ENCODE measurements around the gene ADCY10. TPM values are rescaled to one million over a fixed set of nuclear protein-coding genes. Genes with fewer than 3 reads are reported as not detected.

ADCY10 gene
- total RNA-seq, 1 experiment from 2014 or later = 0.10 TPM

DNA sequence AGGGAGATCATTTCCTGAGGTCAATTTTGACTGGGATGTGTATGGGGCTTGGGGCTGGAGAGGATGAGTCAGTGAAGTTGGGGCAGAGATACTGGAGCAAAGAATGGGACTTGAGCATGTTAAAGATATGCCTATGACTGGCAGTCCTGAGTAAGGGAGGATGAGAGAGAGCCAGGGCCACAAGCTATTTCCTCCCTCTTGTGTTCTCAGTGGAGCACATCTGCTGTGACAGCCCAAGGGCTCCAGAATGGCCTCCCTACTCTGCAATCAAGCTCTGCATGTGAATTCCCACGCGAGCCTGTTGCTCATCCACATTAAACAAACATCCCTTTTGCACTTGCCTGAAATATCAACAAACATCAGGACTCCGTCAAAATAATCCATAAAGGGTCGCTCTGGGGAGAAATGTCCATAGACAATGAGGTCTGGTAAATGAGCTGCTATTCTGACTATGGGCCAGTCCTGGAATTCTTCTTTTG lies 9.2 kb downstream of the ADCY10 start:
- Histone ChIP-seq H3K4me3 (ENCODE audit: low read depth in 2 of 2, low read length in 2 of 2) (no peak overlapping the region), H3K4me1 (ENCODE audit: control insufficient read depth, insufficient read depth, low read length) (no peaks in the 10 kb centered on the region), H3K9me3 (ENCODE audit: control insufficient read depth, insufficient read depth, low read depth, low read length) (peaks cover 6% of the 10 kb centered on the region; the same call in 1 of the 2 replicates), H3K27me3 (ENCODE audit: control insufficient read depth, insufficient read depth, low read length) (no peaks in the 10 kb centered on the region), H3K27ac (ENCODE audit: low read length) (no peak overlapping the region), H3K36me3 (ENCODE audit: control insufficient read depth, insufficient read depth, low read length) (no peaks in the 10 kb centered on the region)
- ChIA-PET CTCF (no interaction called here), POLR2A (no interaction called here)
- in situ Hi-C loops (cut with HindIII; ENCODE audit: low pct_unique_long_range_greater_than_20kb, low sequenced_read_pairs) = no loop called here
- peak; percentile 60; the same call in 1 of the 2 replicates for ATAC-seq
- TF ChIP-seq SIN3A (IDR thresholded peaks at IDR 0.05; ENCODE audit: borderline replicate concordance, insufficient read depth, low read depth, low read length) (no peak), POLR2AphosphoS5 (IDR thresholded peaks at IDR 0.05; ENCODE audit: low read depth, low read length) (no peak), TCF7L2 (IDR thresholded peaks at IDR 0.05; ENCODE audit: low read depth, low read length) (no peak)
- TF ChIP-seq, protein P1, sequence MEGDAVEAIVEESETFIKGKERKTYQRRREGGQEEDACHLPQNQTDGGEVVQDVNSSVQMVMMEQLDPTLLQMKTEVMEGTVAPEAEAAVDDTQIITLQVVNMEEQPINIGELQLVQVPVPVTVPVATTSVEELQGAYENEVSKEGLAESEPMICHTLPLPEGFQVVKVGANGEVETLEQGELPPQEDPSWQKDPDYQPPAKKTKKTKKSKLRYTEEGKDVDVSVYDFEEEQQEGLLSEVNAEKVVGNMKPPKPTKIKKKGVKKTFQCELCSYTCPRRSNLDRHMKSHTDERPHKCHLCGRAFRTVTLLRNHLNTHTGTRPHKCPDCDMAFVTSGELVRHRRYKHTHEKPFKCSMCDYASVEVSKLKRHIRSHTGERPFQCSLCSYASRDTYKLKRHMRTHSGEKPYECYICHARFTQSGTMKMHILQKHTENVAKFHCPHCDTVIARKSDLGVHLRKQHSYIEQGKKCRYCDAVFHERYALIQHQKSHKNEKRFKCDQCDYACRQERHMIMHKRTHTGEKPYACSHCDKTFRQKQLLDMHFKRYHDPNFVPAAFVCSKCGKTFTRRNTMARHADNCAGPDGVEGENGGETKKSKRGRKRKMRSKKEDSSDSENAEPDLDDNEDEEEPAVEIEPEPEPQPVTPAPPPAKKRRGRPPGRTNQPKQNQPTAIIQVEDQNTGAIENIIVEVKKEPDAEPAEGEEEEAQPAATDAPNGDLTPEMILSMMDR (IDR thresholded peaks at IDR 0.05) = no peak
- TF ChIP-seq, protein P2, sequence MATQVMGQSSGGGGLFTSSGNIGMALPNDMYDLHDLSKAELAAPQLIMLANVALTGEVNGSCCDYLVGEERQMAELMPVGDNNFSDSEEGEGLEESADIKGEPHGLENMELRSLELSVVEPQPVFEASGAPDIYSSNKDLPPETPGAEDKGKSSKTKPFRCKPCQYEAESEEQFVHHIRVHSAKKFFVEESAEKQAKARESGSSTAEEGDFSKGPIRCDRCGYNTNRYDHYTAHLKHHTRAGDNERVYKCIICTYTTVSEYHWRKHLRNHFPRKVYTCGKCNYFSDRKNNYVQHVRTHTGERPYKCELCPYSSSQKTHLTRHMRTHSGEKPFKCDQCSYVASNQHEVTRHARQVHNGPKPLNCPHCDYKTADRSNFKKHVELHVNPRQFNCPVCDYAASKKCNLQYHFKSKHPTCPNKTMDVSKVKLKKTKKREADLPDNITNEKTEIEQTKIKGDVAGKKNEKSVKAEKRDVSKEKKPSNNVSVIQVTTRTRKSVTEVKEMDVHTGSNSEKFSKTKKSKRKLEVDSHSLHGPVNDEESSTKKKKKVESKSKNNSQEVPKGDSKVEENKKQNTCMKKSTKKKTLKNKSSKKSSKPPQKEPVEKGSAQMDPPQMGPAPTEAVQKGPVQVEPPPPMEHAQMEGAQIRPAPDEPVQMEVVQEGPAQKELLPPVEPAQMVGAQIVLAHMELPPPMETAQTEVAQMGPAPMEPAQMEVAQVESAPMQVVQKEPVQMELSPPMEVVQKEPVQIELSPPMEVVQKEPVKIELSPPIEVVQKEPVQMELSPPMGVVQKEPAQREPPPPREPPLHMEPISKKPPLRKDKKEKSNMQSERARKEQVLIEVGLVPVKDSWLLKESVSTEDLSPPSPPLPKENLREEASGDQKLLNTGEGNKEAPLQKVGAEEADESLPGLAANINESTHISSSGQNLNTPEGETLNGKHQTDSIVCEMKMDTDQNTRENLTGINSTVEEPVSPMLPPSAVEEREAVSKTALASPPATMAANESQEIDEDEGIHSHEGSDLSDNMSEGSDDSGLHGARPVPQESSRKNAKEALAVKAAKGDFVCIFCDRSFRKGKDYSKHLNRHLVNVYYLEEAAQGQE (IDR thresholded peaks at IDR 0.05; ENCODE audit: insufficient read depth in 1 of 2, low read depth in 2 of 2, low read length in 1 of 2) = no peak
- no TSS peak for BruUV-seq (replicated peaks)
- DNase-seq (ENCODE audit: low read depth, low spot score) = no peak
- intact Hi-C loops (cut with micrococcal nuclease; ENCODE audit: unreplicated experiment) = no loop called here

DNA sequence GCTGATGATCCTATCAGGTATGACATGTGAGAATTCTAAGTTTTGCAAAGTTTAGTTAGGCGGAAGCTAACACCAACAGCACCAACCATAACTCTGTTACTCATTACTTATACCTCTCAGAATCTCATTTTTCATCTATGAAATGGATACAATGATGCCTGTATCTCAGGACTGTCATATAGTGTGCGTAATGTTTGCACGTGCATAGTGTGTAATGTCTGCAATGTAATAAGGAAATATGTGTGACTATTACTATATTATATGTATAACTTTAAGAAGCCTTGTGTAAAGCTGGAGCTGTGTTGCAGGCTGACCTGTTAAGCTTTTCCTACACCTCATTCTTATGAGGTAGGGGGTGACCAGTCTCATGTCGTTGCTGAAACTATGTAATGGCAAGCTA lies 13.0 kb downstream of the ADCY10 start:
- CTCF ChIA-PET = no interaction called here
- H3K36me3 ChIP-seq (ENCODE audit: control insufficient read depth, insufficient read depth, low read length) = no peaks in the 10 kb centered on the region
- no peaks in the 10 kb centered on the region for H3K4me1 ChIP-seq (ENCODE audit: control insufficient read depth, insufficient read depth, low read length)
- BruUV-seq (replicated peaks) = no TSS peak
- no peaks in the 10 kb centered on the region for H3K27me3 ChIP-seq (ENCODE audit: control insufficient read depth, insufficient read depth, low read length)
- intact Hi-C loops (cut with micrococcal nuclease; ENCODE audit: unreplicated experiment) = no loop called here
- no peak overlapping the region for H3K4me3 ChIP-seq (ENCODE audit: low read depth in 2 of 2, low read length in 2 of 2)
- no peak overlapping the region for H3K27ac ChIP-seq (ENCODE audit: low read length)
- no peak for DNase-seq (ENCODE audit: low read depth, low spot score)
- ATAC-seq = no peak
- TF ChIP-seq TCF7L2 (IDR thresholded peaks at IDR 0.05; ENCODE audit: low read depth, low read length) (no peak), POLR2AphosphoS5 (IDR thresholded peaks at IDR 0.05; ENCODE audit: low read depth, low read length) (no peak)
- TF ChIP-seq, protein P1 (IDR thresholded peaks at IDR 0.05) = no peak
- TF ChIP-seq, protein P2 (IDR thresholded peaks at IDR 0.05; ENCODE audit: insufficient read depth in 1 of 2, low read depth in 2 of 2, low read length in 1 of 2) = no peak
- POLR2A ChIA-PET = no interaction called here
- in situ Hi-C loops (cut with HindIII; ENCODE audit: low pct_unique_long_range_greater_than_20kb, low sequenced_read_pairs) = no loop called here
- H3K9me3 ChIP-seq (ENCODE audit: control insufficient read depth, insufficient read depth, low read depth, low read length) = no peaks in the 10 kb centered on the region
